SK-N-SH (cell line): ENCODE results near the gene EHMT2.

Experiments
- CHD2 ChIP-seq: fragments of 150-350 bp; IDR thresholded peaks from 2 replicates; pipeline ENCODE4 v1.6.1; 2018; ENCODE audit warnings: low read length; ENCODE audit not compliant: partially characterized antibody
- CTCF ChIP-seq: fragments of 200-600 bp; sonication (generic); IDR thresholded peaks from 2 replicates; pipeline ENCODE4 v1.6.1; 2017; ENCODE audit warnings: antibody characterized with exemption, mild to moderate bottlenecking, moderate library complexity
- EP300 ChIP-seq, 2 experiments: IDR thresholded peaks; 2 replicates each; pipeline versions ENCODE4 v1.4.0 to v1.6.1; 2012; ENCODE audit warnings: borderline replicate concordance in 1 of 2, low read depth in 1 of 2, low read length in 1 of 2
- EZH2phosphoT487 ChIP-seq: fragments of 200-600 bp; sonication (generic); IDR thresholded peaks from 2 replicates; pipeline ENCODE4 v1.6.1; 2017; ENCODE audit warnings: low read depth, mixed run types, mild to moderate bottlenecking, antibody characterized with exemption, moderate library complexity, borderline replicate concordance
- GATA2 ChIP-seq: sonication (generic); formaldehyde crosslinking; IDR thresholded peaks from 2 replicates; pipeline ENCODE4 v1.5.0; 2020; ENCODE audit warnings: mild to moderate bottlenecking, missing genetic modification reagents
- JUND ChIP-seq: IDR thresholded peaks from 2 replicates; pipeline ENCODE4 v1.4.0; 2012
- MAX ChIP-seq: IDR thresholded peaks from 2 replicates; pipeline ENCODE4 v1.4.0; 2012; ENCODE audit warnings: low read depth
- MEF2A ChIP-seq: IDR thresholded peaks from 2 replicates; pipeline ENCODE4 v1.4.0; 2012; ENCODE audit warnings: low read depth, borderline replicate concordance
- RCOR1 ChIP-seq: fragments of 150-350 bp; IDR thresholded peaks from 2 replicates; pipeline ENCODE4 v1.6.1; 2017; ENCODE audit warnings: antibody characterized with exemption, low read length
- REST ChIP-seq: IDR thresholded peaks from 2 replicates; pipeline ENCODE4 v1.6.1; 2012; ENCODE audit warnings: mild to moderate bottlenecking, low read depth, low read length, moderate library complexity
- SIN3A ChIP-seq: IDR thresholded peaks from 2 replicates; pipeline ENCODE4 v1.6.1; 2012; ENCODE audit warnings: low read depth, mild to moderate bottlenecking, low read length, moderate library complexity, borderline replicate concordance
- TEAD4 ChIP-seq: IDR thresholded peaks from 2 replicates; pipeline ENCODE4 v1.4.0; 2012; ENCODE audit warnings: mild to moderate bottlenecking, borderline replicate concordance; ENCODE audit not compliant: insufficient read depth

DNA sequence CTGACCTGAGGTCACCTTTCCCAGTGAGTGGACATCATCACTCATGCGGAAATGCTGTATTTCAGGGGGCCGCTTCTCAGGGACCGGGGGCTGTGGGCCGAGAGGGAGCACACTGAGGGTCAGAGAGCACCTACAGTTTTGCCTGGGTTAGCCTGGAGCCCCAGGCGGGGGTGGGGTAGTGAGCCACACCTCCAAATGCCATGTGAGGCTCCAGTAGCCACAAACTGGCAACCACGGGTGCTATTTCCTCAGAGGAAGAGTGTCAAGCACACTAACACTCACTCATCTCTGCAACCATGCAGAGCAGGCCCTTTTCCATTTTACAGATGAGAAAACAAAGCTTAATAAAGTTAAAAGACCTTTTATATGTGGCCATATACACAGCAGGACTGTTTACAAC is 4.7 kb downstream of the EHMT2 start:
- TF ChIP-seq CTCF, result no peak
- TF ChIP-seq REST, result no peak
- no peak for TF ChIP-seq SIN3A
- TF ChIP-seq MEF2A, result no peak
- no peak for TF ChIP-seq MAX
- no peak for TF ChIP-seq GATA2 (CRISPR knock-in tag)
- TF ChIP-seq EZH2phosphoT487, result no peak
- no peak for TF ChIP-seq TEAD4
- no peak for TF ChIP-seq JUND
- TF ChIP-seq CHD2, result no peak
- no peak for TF ChIP-seq RCOR1
- TF ChIP-seq EP300 (IDR thresholded peaks at IDR 0.05; ENCODE audit: borderline replicate concordance in 1 of 2, low read depth in 1 of 2, low read length in 1 of 2), result no peak
